Hematopoietic multipotent progenitor cell treated with erythropoietin and hydrocortisone succinate and interleukin-3 and kit ligand, for 4 days (in vitro differentiated cells): ENCODE data around the gene ADAMTS19.

Source experiments
- DNase-seq: peaks from one replicate; pipeline ENCODE4 v3.0.0-alpha.2; 2015

Gene ADAMTS19

GRCh38 chr5:129716235-129716634 lies 256.1 kb downstream of the ADAMTS19 start:
- no peak for DNase-seq

GRCh38 chr5:129716651-129717050 lies 256.6 kb downstream of the ADAMTS19 start:
- no peak for DNase-seq

- DNase-seq, result no peak
These were observed 257.7 kb downstream of the ADAMTS19 start for GRCh38 chr5:129717751-129718310.

GRCh38 chr5:129718471-129719090 lies 258.5 kb downstream of the ADAMTS19 start:
- DNase-seq, result no peak

- no peak for DNase-seq
These were observed 264.1 kb downstream of the ADAMTS19 start for GRCh38 chr5:129724222-129724621.

GRCh38 chr5:129724647-129725046 lies 264.5 kb downstream of the ADAMTS19 start:
- DNase-seq, result no peak

- DNase-seq, result no peak
These were observed 279.7 kb downstream of the ADAMTS19 start for GRCh38 chr5:129739773-129740172.

- no peak for DNase-seq
These were observed 283.6 kb downstream of the ADAMTS19 start for GRCh38 chr5:129743541-129744187.

GRCh38 chr5:129745997-129746396 lies 285.9 kb downstream of the ADAMTS19 start:
- no peak for DNase-seq

- DNase-seq, result no peak
These were observed 286.8 kb downstream of the ADAMTS19 start for GRCh38 chr5:129746876-129747275.

GRCh38 chr5:129747572-129748407 lies 287.7 kb downstream of the ADAMTS19 start, which contains the start of gene MINAR2:
TSS of gene MINAR2 (plus strand) at chr5:129748094. CDS start at chr5:129748191, 97 bp downstream.
- DNase-seq, result no peak

GRCh38 chr5:129748913-129749880 lies 289.1 kb downstream of the ADAMTS19 start:
- no peak for DNase-seq

- DNase-seq, result no peak
These were observed 300.7 kb downstream of the ADAMTS19 start for GRCh38 chr5:129760636-129761325.

- no peak for DNase-seq
These were observed 303.6 kb downstream of the ADAMTS19 start for GRCh38 chr5:129763651-129764050.

- DNase-seq, result no peak
These were observed 306.7 kb downstream of the ADAMTS19 start for GRCh38 chr5:129766798-129767197.

GRCh38 chr5:129767927-129768380 lies 307.9 kb downstream of the ADAMTS19 start:
- peak; percentile 95 for DNase-seq

- DNase-seq, result no peak
These were observed 308.6 kb downstream of the ADAMTS19 start for GRCh38 chr5:129768735-129769134.

GRCh38 chr5:129770024-129770820 lies 310.1 kb downstream of the ADAMTS19 start:
- DNase-seq, result no peak

GRCh38 chr5:129771058-129771838 lies 311.1 kb downstream of the ADAMTS19 start:
- DNase-seq, result peak; percentile 81

- DNase-seq, result no peak
These were observed 313.3 kb downstream of the ADAMTS19 start for GRCh38 chr5:129773376-129773775.
